HG02870 (cell line): ENCODE results near the gene FILIP1.

Source experiments
- ATAC-seq: cut with Tn5 transposase; IDR thresholded peaks from one replicate; pipeline ENCODE4 v1.9.1; 2021; ENCODE audit warnings: mild to moderate bottlenecking, moderate library complexity; ENCODE audit not compliant: unreplicated experiment

The FILIP1 gene

DNA sequence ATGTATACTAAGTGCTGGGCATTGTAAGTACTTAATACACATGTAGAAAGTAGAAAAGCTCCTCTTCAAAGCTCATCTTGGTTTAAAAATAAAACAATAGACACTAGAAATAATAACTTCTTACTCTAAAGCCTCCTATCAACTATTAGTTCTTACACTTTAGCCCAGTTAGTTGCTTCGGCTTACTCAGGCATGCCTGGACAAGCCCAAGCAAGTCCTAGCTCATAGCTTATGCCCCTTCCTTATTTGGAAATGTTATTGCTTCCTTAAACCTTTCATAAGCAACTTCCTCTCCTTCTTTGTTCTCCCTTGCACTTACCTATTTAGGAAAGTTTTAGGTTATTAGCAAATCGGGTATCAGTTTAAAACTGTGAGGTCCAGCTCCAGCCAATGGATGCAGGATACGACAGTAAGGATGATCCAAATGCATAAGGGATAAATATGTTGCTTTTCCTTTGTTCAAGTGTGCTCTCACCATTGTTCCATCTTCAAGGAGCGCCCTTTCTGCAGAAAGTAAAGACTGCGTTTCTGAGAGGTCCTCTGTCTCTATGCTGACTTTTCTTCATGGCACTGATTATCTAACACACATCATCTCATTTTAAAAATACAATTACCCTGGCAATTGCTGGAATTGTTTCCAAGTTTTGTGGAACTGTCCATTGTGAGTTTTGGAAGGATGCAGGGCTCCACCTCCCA is 221.3 kb downstream of the FILIP1 start:
- no peak for ATAC-seq

DNA sequence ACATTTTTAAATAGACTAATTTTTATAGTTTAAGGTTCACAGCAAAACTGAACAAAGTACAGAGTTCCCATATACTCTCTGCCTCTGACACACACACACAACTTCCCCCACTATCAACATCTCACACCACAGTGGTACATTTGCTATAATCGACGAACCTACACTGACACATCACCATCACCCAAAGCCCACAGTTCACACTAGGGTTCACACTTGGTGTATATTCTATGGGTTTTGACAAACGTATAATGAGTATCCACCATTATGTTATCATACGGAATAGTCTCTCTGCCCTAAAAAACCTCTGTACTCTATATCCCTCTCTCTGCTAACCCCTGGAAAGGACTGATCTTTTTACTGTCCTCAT is 224.6 kb downstream of the FILIP1 start:
- no peak for ATAC-seq

GRCh38 chr6:75268121-75268987 is 225.2 kb downstream of the FILIP1 start:
- ATAC-seq: peak; percentile 37

GRCh38 chr6:75267461-75267860 is 226.1 kb downstream of the FILIP1 start:
- no peak for ATAC-seq

DNA sequence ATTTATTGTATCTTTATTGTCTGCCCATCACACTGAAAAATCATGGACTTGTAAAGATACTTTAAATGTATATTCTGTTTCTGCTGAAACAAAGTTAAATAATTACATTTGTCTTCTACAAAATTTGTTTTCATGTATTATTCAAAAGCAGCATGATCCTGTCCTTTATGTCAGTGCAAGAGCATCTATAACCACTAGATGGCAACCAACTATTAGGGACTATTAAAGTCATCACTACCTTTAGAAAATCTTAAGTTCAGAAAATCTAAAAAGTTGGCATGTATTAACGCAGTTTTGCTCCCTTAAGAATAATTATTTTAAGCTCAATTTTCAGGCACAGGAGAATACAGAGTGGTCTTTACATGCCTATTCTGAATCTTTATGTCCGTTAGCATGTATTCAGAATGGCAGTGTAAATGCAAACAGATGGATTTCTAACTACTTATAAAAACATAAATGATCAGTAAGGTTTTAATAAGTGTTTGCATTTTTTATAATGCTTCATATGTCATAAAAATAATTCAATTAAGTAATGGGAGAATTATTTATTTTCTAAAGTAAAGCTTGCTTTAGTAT is 226.8 kb downstream of the FILIP1 start:
- ATAC-seq: peak; percentile 70

GRCh38 chr6:75263401-75263750 is 230.2 kb downstream of the FILIP1 start:
- no peak for ATAC-seq

GRCh38 chr6:75262716-75263400 is 230.7 kb downstream of the FILIP1 start:
- no peak for ATAC-seq

- no peak for ATAC-seq
These were observed 232.3 kb downstream of the FILIP1 start for GRCh38 chr6:75261299-75261698.

DNA sequence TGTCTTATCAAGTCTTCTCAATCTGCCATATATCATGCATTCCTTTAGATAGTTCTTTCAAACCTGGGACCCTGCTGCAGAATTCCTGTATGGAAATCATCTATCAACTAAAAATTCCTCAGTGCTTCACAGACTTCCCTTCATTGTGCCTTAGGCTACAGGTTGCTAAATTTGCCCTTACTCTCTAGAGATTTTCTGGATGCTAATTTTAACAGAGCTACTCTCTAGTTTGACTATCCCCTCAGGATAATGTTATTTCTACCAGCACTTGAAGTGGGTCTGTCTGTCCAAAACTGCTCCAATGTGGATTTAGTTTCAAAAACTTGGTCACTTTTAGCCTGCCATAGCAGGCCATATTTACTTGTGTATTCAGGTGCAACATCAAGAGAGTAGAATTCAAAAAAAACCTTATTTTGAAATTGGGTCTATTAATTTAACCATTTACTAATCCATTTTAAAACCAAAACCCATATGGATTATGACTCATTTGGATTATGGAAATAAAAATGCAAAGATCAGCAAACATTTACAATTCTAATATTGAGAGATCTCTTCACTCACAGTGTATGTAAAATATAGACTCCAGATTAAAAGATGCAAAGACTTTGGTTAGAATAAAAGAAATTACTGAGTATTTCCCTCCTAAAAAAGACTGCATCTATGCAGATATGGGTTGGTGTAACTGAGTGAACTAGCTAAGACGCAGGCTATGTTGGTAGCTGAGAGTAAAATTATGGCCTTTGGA is 236.1 kb downstream of the FILIP1 start:
- ATAC-seq: no peak

GRCh38 chr6:75250552-75250951 is 243.0 kb downstream of the FILIP1 start:
- no peak for ATAC-seq

DNA sequence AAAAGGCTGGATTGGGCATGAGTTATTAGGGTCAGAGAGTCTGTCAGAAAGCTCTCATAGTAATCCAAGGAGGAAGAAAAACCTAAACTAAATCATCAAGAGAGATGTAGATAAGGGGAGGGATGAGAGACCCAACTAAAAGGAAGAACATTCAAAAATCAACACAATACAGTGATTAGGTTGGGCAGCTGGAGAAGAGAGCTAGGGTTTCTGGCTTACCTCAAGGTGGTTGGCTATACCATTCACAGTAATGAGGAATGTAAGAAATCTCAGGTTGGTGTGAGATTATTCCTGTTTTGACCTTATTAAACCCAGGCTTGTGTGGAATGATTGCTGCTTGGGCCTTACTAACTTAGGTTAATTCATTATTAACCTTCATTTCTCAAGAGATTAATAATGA is 243.8 kb downstream of the FILIP1 start:
- no peak for ATAC-seq

GRCh38 chr6:75246386-75246785 is 247.2 kb downstream of the FILIP1 start:
- no peak for ATAC-seq

DNA sequence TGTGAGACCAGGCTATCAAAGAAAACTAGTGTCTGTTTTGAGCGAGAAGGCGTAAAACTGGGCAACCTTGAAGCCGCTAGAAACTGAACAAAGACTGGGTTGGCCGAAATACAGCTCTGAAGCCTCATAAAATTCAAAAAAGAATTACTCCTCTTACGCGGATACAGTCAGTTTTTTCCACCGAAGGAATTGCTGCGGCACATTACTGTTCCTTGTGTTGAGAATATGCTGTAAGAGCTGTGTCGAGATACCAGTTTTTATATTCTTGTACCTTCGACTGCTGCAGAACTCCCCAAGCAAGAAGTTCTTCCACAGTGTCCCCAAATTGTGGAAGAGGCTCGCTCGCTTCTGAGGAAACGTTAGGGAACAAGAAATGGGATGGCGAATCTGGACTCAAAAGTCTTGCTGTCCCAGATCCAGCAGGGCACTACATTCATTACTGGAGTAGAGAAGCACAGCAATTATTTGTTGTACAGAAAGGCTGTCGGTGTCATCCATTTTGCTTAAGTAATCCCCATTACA is 249.5 kb downstream of the FILIP1 start:
- ATAC-seq: peak; percentile 1

DNA sequence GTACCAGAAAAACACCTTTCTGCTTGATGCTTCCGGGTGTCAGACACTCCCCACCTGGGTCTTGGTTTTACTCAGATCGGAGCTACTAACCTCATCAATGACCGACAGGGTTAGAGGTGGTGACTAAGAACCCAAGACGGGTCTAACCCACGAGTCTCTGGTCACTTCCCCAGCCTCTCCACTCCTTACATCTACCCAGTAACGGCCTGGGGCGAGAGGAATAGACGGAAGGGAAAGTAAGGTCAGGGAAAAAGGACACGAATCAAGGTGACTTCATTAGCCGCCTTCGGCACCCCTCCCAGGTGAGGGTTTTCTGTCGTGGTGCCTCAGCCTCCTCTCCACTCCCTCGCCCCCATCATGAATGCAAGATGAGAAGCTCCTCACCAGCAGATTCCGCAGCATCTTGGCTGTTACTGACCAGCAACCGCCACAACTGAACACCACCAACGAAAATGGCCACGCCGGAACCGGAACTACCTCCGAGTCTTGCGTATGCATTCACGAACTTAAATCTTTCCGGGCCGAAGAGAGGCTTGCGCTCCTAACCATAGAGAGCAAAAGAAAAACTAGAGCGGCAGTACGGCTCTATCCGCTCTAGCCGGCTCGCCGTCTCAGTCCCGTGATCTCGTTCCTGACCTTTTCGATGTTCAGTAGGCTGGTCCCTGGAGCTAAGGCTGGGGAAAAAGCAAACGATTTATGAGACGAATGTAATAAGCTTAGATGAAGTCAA is 250.1 kb downstream of the FILIP1 start, which contains the start of gene COX7A2:
TSS of gene COX7A2 (minus strand) at position 469 of the 730 bp plus-strand sequence. CDS start at position 402, 67 bp downstream.
- peak; percentile 95 for ATAC-seq
